CD4-positive, alpha-beta T cell treated with Interleukin-17A for 4 hours (primary cell): ENCODE data around the gene MRPL21.

Source experiments
- DNase-seq: peaks from one replicate; pipeline ENCODE4 v3.0.0-alpha.2; 2020; ENCODE audit warnings: mixed read lengths

Gene MRPL21

DNA sequence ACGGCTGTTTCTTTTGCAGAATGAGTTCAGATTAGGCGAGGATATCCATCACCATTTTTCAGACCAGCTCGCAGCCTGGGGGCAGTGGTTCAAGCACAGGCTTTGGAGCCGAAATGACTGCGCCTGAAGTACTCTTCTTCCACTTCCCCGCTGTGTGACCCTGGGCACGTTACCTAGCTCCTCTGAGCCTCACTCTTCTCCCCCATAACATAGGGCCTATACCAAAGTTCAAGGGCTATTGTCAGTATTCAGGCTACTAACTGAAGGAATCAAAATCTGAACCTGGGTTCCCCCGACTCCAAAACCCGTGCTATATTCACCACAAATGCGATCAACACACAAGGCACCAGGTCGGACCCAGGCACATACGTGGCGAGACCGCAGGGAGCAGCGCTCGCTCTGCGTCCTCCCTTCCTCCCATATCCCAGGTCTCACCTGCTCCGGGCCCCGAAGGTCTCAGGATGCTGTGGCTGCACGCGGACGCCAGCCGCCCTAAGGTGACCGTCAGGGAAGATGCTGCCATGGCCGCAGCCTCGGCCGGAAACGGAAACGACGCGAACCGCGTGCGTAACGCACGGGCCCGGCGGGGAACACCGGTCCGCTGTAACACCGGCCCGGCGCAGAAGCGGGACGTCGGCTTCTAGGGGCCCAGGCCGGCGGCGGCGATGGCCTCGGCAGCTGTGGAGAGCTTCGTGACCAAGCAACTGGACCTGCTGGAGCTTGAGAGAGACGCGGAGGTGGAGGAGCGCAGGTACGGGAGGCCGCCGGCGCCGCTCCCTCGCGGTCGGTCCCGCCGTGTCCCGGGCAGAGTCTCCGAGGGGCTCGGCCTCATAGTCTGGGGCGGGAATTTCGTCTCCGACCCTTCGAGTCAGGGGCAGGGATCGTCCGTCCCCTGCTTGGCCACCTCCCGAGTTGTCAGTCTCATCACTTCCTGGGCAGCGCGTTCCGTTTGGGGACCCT, at the start of gene MRPL21, which contains the start of gene IGHMBP2:
Gene MRPL21, minus strand, starts transcription at position 545 of the 960 bp plus-strand sequence. Its CDS starts 22 bp downstream, at position 523.
Gene IGHMBP2, plus strand, starts transcription at position 604 of the 960 bp plus-strand sequence. Its CDS starts 62 bp downstream, at position 666.
- DNase-seq, result peak; percentile 86

DNA sequence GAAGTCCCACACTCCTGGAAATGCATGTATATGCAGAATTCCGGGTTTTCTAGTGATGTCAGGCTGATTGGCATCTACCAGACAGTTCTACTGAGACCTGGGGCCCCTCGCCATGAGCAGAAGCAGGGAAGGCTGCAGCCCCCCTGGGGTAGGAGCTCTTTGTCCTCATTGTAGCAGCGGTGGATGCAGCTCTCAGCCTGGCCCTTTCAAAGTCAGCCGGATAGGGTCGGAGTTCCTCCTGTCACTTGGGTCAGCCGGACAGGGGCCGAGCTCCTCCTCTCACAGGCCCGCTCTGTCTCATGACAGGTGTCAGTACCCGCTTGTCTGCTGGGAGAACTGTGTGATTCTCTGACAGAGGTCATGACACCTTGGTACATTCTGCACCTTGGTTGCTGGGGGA, 47.1 kb upstream of the MRPL21 start:
- DNase-seq, result no peak

DNA sequence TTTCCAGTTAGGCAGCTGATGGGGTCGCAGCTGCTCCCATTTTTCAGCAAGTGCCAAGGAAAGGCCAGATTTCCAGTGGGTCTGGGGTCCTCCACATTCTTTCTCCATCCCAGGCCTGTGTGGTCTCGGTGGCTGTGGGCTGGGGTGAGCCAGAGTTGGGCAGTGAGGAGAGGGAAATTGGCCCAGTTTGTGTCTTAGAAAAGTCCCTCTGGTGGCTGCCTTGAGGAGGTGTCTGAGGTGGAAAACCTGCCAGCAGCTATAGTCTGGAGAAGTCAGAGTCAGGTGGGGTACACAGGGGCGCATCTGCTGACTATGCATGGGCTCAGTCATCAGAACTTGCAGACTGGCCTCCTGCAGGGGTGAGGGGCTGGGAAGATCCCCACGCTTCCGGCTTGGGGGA, 46.6 kb upstream of the MRPL21 start:
- DNase-seq, result no peak

DNA sequence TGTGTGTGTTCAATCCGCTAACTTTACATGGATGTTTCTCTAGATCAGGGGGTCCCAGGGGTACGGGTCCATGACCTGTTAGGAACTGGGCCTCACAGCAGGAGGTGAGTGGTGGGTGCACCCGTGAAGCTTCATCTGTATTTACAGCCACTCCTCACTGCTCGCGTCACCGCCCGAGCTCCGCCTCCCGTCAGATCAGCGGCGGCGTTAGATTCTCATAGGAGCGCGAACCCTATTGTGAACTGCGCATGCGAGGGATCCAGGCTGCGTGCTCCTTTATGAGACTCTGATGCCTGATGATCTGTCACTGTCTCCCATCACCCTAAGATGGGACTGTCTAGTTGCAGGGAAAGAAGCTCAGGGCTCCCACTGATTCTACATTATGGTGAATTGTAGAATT, 45.3 kb upstream of the MRPL21 start:
- no peak for DNase-seq

DNA sequence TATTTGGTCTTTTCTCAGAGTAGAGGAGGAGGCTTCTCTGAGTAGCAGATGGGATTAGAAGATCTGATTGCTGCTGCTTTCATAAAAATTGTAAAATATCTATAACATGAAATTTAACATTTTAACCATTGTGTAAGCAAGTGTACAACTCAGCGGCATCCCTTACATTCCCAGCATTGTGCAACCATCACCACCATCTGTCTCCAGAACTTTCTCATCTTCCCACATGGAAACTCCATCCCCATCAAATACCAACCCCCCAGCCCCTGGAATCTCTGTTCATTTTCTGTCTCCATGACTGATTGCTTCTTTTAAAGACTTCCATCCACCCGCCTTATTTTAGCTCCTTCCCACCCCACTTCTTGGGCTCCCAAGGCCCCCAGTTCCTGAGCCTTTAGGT, 44.9 kb upstream of the MRPL21 start:
- no peak for DNase-seq

DNA sequence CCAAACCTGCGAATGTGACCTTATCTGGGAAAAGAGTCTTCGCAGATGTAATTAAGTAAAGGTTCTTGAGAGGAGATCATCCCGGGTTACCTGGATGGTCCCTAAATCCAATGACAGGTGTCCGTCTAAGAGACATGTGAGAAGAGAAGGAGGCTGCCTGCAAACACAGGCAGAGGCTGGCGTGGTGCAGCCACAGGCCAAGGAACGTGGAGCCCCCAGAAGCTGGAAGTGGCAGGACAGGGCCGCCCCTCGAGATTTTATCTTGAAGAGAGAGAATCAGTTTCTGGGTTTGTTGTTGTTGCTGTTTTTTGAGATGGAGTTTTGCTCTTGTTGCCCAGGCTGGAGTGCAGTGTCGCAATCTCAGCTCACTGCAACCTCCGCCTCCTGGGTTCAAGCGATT, 43.5 kb upstream of the MRPL21 start:
- DNase-seq, result no peak

DNA sequence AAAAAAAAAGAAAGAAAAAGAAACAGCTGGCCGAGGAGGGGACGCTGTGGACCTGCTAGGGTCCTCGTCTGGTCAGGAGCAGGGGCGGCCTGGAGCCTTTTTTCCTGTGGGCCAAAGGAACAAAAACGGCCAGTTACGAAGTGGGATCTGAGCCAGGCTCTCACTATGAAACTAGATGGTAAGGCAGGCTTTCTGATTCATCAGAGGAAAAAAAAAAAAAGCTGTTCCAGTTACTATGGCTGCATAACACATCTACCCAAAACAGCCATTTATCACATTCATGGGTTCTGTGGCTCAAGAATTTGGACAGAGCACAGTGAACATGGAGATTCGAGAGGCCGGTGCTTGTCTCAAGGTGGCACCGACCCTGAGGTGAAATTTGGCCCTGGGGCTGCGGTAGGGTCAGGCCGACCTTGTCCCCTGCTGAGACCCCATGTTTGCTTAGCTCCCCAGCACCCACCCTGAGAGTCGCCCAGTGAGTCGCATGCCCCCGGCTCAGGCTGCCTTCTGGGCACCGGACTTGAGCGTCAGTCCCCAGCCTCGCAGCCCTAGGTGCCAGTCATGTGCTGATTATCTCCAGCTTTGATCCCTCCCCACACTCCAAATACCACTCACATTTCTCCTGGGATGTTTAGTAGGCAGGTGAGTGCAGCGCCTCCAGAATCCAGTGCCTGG, 42.9 kb upstream of the MRPL21 start:
- DNase-seq, result no peak

DNA sequence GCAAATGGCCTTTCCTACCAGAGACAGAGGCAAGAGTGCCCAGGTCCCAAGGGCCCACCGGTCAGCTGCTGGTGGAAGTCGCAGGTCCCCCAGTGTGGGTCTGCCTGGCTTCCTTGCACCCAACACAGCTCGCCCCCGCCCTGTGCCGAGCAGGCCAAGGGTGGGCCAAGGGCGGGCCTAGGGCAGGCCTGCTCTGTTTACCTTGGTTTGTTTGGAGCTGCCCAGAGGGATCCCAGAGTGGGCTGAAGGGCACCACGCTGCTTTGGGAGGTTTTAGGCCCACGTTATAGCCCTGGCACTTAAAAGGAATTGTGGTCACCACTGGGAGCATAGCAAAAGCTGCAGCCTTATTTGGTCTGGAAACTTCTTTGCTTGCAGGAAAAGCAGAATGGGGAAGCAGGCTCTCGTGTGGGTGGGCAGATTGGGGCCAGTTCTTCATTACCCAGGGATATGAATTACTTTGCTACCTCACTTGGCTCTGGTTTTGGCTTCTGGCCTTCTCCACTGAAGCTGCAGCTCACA, 39.2 kb upstream of the MRPL21 start:
- DNase-seq, result no peak

DNA sequence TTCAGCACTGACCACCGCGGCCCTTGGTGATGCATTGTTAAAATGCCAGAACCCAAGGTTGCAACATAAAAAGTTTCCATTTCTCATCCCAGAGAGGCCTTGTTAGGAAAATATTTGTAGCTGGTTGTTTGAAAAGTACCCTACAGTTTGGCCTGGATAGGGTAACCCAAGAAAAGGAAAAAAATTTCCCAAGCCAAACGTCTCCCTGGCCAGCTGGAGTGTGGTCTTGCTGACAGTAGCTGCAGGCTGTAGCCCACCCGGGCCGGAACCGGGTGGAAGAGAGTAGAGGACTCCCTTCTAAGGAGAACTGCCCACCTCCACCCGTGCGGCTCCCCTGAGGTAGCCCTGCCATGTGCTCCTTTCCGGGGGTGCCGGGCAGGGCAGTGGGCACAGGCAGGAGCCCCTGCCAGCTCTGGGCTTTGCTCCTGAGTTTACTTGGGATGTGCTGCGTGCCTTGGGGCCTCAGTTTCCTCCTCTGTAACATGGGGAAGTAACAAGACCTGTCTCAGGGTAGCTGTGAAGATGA, 38.5 kb upstream of the MRPL21 start:
- DNase-seq, result no peak

DNA sequence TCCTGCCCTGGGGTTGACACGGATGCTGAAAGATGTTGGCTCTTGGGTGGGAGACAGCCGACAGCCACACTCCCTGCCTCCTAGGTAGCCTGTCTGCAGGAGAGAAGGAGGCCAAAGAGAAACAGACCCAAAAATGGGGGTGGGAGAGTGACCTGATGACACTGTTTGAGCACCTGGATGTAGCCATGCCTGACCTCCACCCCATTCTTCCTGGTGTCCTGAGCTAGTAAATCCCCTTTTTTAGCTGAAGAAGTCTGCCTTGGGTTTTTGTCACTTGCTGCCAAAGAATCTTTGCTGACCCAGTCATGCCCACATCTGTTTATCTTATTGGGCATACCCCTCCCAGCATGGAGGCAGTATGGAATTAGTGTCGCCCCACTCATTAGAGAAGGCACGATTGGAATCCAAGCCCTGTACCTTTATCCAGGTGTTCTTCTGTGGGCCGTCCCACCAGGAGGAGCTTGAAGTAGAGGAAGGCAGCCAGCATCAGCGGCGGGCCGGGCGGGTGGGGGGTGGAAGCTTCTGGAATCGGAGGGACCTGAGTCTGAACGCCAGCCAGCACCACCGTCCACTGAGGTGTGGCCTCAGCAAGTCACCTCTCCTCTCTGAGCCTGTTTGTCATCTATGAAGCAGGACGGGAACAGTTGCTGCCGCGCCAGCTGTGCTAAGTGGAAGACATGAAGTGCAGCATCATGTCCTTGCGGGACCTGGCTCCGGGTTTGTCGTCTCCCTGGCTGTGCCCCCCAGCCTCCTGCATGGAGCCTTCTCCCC, 37.9 kb upstream of the MRPL21 start:
- no peak for DNase-seq

DNA sequence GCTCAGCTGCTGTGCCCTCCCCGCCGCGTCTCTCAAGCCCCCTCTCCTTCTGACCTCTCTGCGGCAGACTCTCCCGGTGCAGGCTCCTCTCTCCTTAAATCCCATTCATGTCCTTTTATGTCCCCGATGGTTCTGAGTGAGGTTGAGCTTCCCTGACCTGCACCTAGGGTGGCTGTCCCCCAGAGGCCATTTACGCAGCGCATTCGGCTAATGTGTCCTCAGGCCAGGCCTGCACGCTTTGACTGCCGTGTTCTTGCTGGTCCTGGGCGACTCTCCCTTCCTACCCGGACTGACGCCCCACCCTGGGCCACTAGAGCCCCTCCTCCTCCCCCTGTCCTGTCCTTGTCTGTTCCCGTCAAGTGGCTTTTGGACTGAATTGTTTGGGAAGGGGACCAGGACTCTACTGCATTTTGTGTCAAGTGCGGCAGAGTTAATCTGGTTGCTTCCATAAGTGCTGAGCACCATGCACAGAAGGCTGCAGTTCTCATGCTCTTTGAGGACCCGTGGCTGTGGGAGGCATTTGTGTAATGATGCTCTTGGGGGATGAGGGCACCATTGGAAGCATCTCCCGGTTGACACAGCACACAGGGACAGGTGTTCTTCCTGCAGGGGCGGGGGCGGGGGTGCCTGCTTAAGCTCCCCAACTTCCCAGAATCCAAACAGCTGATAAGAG, 37.2 kb upstream of the MRPL21 start:
- no peak for DNase-seq

DNA sequence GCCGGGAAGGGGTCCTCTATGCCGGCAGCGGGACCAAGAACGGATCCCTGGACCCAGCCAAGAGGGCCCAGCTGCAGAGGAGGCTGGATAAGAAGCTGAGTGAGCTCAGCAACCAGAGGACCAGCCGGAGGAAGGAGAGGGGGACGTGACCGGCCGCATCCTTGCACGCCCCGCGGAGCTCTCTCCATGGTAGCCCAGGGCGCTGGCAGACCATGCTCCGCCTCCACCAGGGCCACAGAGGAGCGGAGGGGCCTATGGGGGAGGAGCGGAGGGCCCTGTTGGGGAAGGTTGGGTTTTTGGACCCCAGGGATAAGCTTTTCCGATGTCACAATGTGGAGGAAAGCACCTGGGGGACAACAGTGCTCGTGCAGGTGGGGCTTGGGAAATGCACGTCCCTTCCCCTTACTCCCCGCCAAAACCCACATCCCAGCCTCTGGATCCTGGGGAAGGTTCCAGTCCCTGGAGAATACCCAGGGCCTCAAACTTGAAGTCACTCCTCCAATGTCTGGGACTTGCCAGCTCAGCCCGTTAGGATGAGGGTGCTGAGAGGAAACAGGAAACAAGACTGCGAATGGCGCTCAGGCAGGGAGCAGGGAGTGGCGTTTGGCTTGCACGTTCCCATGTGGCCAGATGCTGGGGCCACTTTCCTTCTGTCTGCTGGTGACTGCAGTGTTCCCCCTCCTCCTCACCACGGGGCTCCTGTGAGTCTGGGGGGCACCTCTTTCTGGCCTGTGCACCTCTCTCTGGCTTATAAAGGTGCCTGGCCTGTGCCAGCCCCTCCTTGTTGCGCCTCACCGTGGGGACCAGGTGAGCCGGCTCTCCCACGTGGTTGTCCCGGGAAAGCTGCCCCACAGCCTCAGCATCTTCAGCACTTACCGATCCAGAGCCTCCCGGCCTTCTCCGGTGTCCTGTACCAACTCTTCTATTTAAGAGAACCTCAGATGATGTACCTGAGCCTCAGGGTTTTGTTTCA, 36.2 kb upstream of the MRPL21 start:
- DNase-seq, result no peak

DNA sequence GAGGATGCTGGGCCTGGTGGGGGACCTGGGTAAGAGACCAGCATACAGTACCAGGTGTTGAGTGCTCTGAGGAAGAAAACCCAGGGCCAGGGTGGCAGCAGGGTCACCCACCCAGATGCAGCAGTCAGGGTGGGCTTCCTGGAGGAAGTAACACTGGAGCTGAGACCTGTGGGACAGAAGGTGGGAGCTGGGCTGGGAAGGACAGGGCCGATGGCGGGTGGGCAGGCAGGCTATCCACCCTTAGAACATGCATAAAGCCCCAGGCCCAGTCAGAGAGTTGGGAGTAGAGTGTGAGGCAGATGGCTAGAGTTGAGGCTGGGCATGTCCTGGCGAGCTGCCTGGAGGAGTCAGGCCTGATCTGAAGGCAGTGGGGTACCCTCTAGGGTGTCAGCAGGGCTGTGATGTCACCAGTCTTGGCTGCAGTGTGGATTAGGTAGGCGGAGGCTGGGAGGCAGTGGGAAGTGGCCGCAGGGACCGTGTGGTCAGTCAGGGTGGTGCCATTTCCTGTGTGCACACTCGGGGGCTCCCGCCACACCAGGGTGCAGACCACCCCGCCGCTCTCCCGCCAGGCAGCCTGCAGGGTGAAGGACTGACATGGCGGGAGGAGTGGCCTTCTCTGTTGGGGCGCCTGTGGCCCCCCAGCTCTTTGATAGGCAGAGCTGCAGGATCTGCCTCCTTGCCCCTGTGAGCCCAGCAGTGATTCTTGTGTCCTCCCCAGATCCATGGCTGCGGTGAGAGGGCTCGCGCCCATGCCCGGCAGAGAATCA, 35.4 kb upstream of the MRPL21 start:
- no peak for DNase-seq

DNA sequence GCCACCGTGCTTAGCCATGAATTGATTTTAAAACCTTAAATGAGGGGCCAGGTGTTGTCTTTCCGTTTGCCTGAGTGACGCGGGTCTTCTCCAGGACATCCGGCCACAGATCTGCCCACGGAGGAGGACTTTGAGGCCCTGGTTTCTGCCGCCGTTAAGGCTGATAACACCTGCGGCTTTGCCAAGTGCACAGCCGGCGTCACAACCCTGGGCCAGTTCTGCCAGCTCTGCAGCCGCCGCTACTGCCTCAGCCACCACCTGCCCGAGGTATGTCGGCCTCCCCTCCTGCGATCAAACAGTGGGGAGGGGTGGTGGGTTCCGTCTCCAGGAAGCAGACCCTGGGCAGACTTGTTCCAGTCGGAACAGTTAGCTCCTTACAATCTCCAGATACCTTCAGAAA, 34.5 kb upstream of the MRPL21 start:
- DNase-seq, result no peak

DNA sequence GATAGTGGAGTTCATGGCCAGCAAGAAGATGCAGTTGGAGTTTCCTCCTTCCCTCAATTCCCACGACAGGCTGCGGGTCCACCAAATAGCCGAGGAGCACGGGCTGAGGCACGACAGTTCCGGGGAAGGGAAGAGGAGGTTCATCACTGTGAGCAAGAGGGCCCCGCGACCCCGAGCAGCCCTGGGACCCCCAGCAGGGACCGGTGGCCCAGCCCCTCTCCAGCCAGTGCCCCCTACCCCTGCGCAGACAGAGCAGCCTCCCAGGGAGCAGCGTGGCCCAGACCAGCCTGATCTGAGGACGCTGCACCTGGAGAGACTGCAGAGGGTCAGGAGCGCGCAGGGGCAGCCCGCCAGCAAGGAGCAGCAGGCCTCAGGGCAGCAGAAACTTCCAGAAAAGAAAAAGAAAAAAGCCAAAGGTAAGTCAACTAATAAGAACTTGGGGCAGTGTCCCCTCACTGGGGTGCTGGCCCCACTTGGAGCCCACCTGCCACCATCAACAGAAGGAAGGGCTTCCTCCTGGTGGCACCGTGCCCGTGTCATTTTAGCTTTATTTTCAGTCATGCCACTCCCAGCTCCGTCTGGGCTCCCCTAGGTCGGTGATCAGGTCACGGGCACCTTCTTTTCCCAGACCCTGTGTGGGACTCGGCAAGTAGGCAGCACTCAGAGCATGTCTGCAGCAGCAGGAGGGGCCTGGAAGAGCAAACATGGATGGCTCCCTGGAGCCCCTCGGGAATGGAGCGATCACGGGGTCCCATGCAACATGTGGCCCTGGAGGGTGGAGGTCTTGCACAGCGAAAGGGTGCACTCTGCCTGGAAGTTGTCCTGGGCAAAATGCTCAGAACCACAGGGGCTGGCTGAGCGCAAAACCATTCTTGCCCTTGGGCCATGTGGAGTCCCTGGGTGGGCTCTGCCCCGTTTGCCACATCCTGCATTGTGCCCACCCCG, 33.3 kb upstream of the MRPL21 start:
- no peak for DNase-seq

DNA sequence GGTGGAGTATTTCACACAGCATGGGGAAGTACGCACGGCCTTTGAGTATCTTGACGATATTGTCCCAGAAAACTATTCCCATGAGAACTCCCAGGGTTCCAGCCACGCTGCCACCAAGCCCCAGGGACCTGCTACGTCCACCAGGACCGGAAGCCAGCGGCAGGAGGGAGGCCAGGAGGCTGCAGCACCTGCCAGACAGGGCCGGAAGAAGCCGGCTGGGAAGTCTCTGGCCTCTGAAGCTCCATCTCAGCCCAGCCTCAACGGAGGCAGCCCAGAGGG, 32.7 kb upstream of the MRPL21 start:
- DNase-seq, result no peak

DNA sequence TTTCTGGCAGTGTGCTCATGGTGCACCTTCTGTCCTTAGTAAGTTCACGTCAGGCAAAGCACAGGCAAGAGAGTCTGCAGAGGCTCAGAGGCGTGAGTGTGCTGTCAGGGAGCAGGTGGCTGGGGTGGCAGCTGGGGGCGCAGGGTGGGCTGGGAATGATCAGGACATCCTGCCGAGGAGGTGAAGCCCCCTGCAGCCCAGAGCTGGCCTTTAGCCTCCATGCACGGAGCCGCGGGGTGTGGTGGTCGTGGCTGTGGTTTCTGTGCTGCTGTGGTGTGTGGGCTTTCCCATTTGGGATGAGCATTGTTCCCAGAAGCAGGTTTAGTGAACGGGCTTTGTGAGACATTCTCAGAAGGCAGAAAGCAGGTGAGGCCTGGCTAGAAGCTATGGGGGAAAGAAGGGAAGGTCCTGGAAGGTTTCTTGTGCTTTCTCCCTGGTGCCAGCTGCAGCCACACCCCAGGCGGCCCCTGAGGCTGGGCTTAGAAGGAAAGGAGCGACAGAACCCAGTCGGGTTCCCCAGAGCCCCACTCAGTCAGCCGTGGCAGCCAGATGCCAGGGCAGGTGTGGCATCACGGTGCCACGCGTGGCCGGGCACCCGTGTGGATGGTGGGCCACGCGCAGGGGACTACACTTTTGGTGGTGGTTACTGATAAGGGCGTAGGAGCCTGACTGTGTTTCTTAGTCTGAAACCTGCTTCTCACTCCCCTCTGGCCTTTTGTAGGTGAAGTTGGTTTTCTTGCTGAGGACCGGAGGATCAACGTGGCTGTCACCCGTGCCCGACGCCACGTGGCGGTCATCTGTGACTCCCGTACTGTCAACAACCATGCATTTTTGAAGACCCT, 32.1 kb upstream of the MRPL21 start:
- DNase-seq, result no peak

DNA sequence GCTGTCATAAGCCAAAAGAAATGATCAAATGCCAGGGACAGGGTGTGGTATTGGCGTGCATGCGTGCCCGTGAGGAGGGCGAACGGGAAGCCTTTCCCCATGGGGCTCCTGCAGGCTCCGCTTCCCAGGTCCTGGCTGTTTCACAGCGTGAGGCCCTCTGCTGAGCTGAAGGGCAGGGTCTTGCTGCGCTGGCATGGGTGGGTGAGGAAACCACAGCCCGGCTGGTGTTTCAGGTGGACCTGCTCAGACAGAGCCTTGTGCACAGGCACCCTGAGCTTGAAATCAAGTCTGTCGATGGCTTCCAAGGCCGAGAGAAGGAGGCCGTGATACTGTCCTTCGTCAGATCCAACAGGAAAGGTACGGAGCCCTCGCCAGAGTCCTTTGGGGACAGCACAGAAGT, 31.4 kb upstream of the MRPL21 start:
- DNase-seq, result no peak
